Heart left ventricle (tissue), 13 donors: ENCODE data around the gene ANKRD11.

Experiments
- POLR2A ChIP-seq, 2 donors: fragments of 450-650 bp; IDR thresholded peaks; one replicate each; pipeline ENCODE4 v1.6.1; 2017; ENCODE audit warnings: antibody characterized with exemption in 2 of 2, mild to moderate bottlenecking in 2 of 2, moderate library complexity in 2 of 2
- TF ChIP-seq, protein P1 (sequence below), 12 donors: fragments of 200-600 bp; sonication (generic) in 4 of 12; IDR thresholded peaks; one replicate each; pipeline versions ENCODE4 v1.5.0 to v1.8.0; 2018 to 2022; ENCODE audit warnings: antibody characterized with exemption in 12 of 12, mild to moderate bottlenecking in 5 of 12
- donor health status: ischemic (EF 13 %, LVEDD 7.1; RV severe dilation, severe dysfunction).
- donor health status: DM: no; HTN: yes; CAD: no.
- donor health status: DM: no; HTN: no; CAD: no.
- donor health status: ischemic (EF 25% LVEDD 6.9; RV normal size, moderate dysfunction).
- donor health status: ischemic (EF 25% LVEDD 5.7; RV mildly dilated, moderate dysfunction).
- donor health status: ischemic (EF 35%, LVEDD 5.7; RV mildly dilated, moderate dysfunction).
- donor health status: nonischemic (EF 11% LVEDD 7.7; RV severe dilation, severe dysfunction).
- donor health status: DM: yes; HTN: yes; CAD: no.
- donor health status: PGD.
- donor health status: ischemic (EF 29% LVEDD 5.4; RV normal size, mild dysfunction).
- donor health status: nonischemic (EF 23%, LVEDD 6.1; RV moderate dilation, normal function).

DNA sequence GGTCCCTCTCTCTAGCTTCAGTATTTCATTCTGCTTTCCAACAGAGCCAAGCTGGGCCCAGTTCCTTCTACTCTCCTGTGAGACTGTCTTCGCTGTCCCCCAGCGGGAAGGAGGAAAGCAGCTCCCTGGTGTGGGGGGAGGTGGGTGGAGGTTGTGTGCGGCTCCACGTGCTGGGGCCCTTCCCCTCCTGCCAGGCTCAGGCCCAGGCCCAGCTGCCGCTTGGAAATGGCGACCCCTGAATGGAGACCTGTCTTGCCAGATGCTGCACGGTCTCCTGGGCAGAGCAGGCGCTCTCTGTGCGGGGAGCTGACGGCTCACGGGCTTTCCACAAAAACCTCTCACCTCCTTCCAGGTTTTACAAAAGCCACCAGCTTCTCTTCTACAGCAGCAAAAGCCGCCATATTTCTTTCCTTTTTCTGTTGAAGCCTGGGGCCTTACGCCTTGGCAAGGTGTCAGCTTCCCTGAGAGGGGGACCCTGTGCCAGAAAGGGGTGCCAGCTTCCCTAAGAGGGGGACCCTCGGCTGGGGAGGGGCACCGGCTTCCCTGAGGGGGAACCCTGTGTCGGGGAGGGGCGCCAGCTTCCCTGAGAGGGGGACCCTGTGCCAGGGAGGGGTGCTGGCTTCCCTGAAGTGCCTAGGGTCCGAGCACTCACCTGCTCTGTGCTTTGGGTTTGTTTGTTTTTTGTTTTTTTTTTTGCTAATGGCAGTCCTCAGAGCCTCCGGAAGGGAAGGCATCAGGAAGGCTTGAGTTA, 225.4 kb downstream of the ANKRD11 start:
- TF ChIP-seq, protein P1, sequence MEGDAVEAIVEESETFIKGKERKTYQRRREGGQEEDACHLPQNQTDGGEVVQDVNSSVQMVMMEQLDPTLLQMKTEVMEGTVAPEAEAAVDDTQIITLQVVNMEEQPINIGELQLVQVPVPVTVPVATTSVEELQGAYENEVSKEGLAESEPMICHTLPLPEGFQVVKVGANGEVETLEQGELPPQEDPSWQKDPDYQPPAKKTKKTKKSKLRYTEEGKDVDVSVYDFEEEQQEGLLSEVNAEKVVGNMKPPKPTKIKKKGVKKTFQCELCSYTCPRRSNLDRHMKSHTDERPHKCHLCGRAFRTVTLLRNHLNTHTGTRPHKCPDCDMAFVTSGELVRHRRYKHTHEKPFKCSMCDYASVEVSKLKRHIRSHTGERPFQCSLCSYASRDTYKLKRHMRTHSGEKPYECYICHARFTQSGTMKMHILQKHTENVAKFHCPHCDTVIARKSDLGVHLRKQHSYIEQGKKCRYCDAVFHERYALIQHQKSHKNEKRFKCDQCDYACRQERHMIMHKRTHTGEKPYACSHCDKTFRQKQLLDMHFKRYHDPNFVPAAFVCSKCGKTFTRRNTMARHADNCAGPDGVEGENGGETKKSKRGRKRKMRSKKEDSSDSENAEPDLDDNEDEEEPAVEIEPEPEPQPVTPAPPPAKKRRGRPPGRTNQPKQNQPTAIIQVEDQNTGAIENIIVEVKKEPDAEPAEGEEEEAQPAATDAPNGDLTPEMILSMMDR (IDR thresholded peaks at IDR 0.05) = no peak
- TF ChIP-seq POLR2A (IDR thresholded peaks at IDR 0.05) = no peak
